ENCODE results near the gene COL5A1. TPM values are rescaled to one million over a fixed set of nuclear protein-coding genes. Genes with fewer than 3 reads are reported as not detected.
A peak's percentile ranks its signal among the peaks of the same experiment; 100 is the strongest.

Gene COL5A1
- total and polyA plus RNA-seq, 11 donors = 7.6 to 91.3 (median 13.4) TPM

DNA sequence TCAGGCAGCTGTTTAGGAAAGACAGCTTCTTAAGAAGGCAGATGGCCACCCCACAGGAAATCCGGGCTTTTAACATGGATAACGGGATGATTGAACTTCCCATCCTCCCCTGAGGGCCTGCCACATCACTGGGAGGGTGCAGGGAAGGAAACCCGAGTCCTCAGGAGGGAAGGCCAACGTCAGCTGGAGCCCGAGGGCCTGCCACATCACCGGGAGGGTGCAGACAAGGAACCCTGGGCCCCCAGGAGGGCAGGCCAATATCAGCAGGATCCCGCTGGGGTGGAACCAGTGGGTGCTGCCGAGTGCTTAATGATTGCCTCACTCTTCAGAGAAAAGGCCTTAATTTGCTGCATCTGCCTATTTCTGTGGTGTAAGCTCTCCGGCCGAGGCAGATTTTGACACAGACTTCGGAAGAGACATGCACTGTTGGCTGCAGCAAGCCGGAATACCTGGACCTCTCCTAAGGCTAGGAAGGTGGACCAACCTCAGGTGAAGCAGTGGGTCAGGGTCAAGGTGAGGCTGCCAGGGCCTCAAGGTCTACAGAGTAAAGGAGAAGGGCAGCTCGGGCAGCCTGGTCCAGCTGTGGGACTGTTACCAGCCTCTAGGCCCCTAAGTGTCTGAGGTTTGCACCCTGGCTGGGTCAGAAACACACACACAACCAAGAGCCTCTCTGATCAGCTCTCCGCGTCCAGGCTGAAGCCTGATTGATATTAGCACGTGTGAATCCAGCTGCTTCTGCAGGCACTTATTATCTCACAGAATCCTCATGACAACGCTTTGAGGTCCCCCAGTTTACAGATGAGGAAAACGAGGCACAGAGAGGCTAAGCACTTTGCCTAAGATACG lies 14.8 kb upstream of the COL5A1 start:
- TF ChIP-seq, protein P1, sequence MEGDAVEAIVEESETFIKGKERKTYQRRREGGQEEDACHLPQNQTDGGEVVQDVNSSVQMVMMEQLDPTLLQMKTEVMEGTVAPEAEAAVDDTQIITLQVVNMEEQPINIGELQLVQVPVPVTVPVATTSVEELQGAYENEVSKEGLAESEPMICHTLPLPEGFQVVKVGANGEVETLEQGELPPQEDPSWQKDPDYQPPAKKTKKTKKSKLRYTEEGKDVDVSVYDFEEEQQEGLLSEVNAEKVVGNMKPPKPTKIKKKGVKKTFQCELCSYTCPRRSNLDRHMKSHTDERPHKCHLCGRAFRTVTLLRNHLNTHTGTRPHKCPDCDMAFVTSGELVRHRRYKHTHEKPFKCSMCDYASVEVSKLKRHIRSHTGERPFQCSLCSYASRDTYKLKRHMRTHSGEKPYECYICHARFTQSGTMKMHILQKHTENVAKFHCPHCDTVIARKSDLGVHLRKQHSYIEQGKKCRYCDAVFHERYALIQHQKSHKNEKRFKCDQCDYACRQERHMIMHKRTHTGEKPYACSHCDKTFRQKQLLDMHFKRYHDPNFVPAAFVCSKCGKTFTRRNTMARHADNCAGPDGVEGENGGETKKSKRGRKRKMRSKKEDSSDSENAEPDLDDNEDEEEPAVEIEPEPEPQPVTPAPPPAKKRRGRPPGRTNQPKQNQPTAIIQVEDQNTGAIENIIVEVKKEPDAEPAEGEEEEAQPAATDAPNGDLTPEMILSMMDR (IDR thresholded peaks at IDR 0.05) = no peak
- no peak for TF ChIP-seq POLR2A (IDR thresholded peaks at IDR 0.05)
- 73 to 83% (median 80%) methylated on average over 10 to 19 of the region's 19 CpGs for WGBS, 4 donors

GRCh38 chr9:134627417-134628353 lies 13.9 kb upstream of the COL5A1 start:
- H3K9me3 ChIP-seq = no peaks in the 10 kb centered on the region
- H3K4me3 ChIP-seq = no peak overlapping the region
- TF ChIP-seq POLR2A (IDR thresholded peaks at IDR 0.05) = no peak
- TF ChIP-seq, protein P1 (IDR thresholded peaks at IDR 0.05) = no peak
- H3K27me3 ChIP-seq = peaks cover 0 to 12% (median 0%) of the 10 kb centered on the region in 9 donors
- intact Hi-C loops (cut with DNase I) = no loop called here
- H3K27ac ChIP-seq = no peak overlapping the region
- ATAC-seq (no peak), DNase-seq (peak in 2 of 5 donors; percentile 17 to 46)
- H3K36me3 ChIP-seq = no peaks in the 10 kb centered on the region
- 88 to 91% (median 89%) methylated on average over 39 of the region's 39 CpGs for WGBS, 4 donors
- H3K4me1 ChIP-seq = no peaks in the 10 kb centered on the region

More for the DNA sequence above, 14.8 kb upstream of the COL5A1 start:
- ATAC-seq (no peak), DNase-seq (peak in 2 of 5 donors; percentile 17 to 21)
- H3K4me3 ChIP-seq = no peak overlapping the region
- H3K4me1 ChIP-seq = no peaks in the 10 kb centered on the region
- no peak overlapping the region for H3K27ac ChIP-seq
- intact Hi-C loops (cut with DNase I) = no loop called here
- no peaks in the 10 kb centered on the region for H3K9me3 ChIP-seq
- no peaks in the 10 kb centered on the region for H3K36me3 ChIP-seq
- H3K27me3 ChIP-seq = peaks cover 0 to 13% (median 0%) of the 10 kb centered on the region in 9 donors

- intact Hi-C loops (cut with DNase I) = no loop called here
- 92 to 95% (median 94%) methylated on average over 9 of the region's 9 CpGs for WGBS, 4 donors
- Histone ChIP-seq H3K4me1 (no peaks in the 10 kb centered on the region), H3K27ac (no peak overlapping the region), H3K27me3 (peaks cover 0 to 9% (median 0%) of the 10 kb centered on the region in 9 donors), H3K9me3 (no peaks in the 10 kb centered on the region), H3K4me3 (no peak overlapping the region), H3K36me3 (no peaks in the 10 kb centered on the region)
- ATAC-seq (no peak), DNase-seq (peak in 1 of 5 donors; percentile 37)
- no peak for TF ChIP-seq POLR2A (IDR thresholded peaks at IDR 0.05)
- TF ChIP-seq, protein P1 (IDR thresholded peaks at IDR 0.05) = no peak
These were observed 13.3 kb upstream of the COL5A1 start for GRCh38 chr9:134628354-134628736.

Measured in heart left ventricle (tissue), 16 donors.